Effector memory CD4-positive, alpha-beta T cell (primary cell): ENCODE measurements around the gene MAST1.
"Not testable (repeated sequence)": the region's sequence is repeated elsewhere in the genome, so short reads cannot be mapped to it uniquely, and the experiment has no call there.

ENCODE experiments used
- DNase-seq, 3 donors: peaks; one replicate each; pipeline ENCODE4 v3.0.0-alpha.2; 2020
- H3K27ac ChIP-seq: 2 replicates; pipeline ENCODE4 v1.7.0; 2013; ENCODE audit warnings: mild to moderate bottlenecking, low read length, moderate library complexity; ENCODE audit not compliant: insufficient read depth, poor library complexity, severe bottlenecking
- H3K27me3 ChIP-seq: replicated peaks from 2 replicates; pipeline ENCODE4 v1.7.0; 2013; ENCODE audit warnings: mild to moderate bottlenecking, low read length; ENCODE audit not compliant: insufficient read depth, control insufficient read depth, poor library complexity, severe bottlenecking
- H3K36me3 ChIP-seq: 2 replicates; pipeline ENCODE4 v1.7.0; 2013; ENCODE audit warnings: mild to moderate bottlenecking, low read length, moderate library complexity; ENCODE audit not compliant: control insufficient read depth, insufficient read depth
- H3K4me1 ChIP-seq: 2 replicates; pipeline ENCODE4 v1.7.0; 2013; ENCODE audit warnings: low read length, mild to moderate bottlenecking; ENCODE audit not compliant: control insufficient read depth, insufficient read depth, poor library complexity, severe bottlenecking
- H3K4me3 ChIP-seq: 2 replicates; pipeline ENCODE4 v1.7.0; 2013; ENCODE audit warnings: low read length, low read depth, mild to moderate bottlenecking; ENCODE audit not compliant: insufficient read depth, poor library complexity, severe bottlenecking
- H3K9me3 ChIP-seq: 2 replicates; pipeline ENCODE4 v1.7.0; 2013; ENCODE audit warnings: mild to moderate bottlenecking, low read length, moderate library complexity; ENCODE audit not compliant: control insufficient read depth

Gene MAST1

DNA sequence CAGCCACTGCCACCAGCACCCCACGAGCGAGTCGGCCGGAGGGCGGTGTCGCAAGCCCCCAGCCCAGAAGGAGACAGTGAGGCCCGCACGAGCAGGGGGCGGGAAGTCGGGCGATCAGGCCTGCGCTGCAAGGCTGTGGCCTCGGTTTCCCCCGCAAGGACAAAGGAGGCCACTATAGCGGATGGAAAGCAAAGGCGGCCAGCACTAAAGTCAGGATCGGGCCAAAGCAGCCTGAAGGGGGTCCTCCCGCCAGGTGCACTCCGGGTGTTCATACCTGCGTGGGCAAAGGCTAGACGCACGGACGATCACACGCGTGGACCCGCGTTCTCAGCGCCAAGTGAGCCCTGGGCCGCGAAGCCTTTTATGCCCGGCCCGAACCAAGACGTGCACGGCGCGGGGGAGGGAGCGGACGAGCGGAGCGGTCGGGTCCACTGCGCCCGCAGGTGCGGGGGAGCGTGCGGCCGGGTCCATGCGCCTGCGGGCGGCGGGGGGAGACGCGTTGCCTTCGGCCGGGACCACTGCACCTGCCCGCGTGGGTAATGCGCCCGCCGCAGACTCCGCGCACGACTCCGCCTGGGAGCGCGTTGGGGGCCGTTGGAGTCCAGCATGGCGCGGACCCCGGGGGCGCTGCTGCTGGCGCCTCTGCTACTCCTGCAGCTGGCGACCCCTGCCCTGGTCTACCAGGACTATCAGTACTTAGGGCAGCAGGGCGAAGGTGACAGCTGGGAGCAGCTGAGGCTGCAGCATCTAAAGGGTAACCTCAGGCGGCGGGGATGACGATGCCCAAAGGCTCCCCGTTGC is 36.6 kb upstream of the MAST1 start, which contains the start of the genes PRDX2 and THSD8:
Gene PRDX2 (minus strand): TSS at position 335 of the 801 bp plus-strand sequence. CDS start 539 bp downstream, outside the sequence.
Gene THSD8 (plus strand): TSS at position 604 of the 801 bp plus-strand sequence. CDS start 3 bp downstream, at position 607.
- peak within 1 kb of the TSS; percentile 80 for H3K4me3 ChIP-seq
- peaks cover 34% of the 10 kb centered on the region for H3K4me1 ChIP-seq
- peak; percentile 46 to 59 (median 50) for DNase-seq
- H3K27me3 ChIP-seq = no peaks in the 10 kb centered on the region
- no peaks in the 10 kb centered on the region for H3K9me3 ChIP-seq
- peaks cover 6% of the 10 kb centered on the region for H3K36me3 ChIP-seq
- H3K27ac ChIP-seq = peak within 1 kb of the TSS; percentile 60

DNA sequence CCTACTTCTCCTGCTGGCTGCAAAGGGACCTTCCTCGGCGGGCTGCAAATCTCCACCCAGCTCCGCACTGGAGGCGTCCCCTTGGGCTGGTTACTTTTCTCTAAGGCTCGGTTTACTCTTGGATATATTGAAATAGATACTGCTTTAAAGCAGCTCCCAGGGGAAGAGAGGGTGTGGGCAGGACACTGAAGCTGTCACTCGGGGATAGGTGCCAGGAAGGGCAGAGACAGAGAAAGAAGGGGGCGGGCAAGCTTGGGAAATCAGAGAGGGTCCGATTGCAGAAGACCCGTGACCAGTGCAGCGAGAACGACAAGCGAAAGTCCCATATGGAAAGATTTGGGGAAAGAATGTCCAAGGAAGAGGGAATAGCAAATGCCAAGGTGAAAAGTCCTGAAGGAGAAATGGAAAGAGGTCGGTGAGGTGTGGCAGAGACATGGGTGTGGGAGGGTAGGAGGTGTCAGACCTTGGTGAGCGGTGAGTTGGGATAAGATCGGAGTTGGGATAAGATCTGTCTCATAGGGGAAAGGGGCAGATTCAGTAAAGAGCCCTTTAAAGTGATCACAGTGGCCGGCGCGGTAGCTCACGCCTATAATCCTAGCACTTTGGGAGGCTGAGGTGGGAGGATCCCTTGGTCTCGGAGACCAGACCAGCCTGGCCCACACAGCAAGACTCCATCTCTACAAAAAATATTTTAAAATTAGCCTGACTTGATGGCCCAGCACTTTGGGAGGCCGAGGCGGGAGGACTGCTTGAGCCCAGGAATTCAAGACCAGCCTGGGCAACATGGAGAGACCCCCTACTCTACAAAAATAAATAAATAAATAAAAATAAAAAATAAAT is 35.8 kb upstream of the MAST1 start:
- DNase-seq = no peak
- H3K27ac ChIP-seq = no peak overlapping the region
- H3K4me3 ChIP-seq = peak overlapping the region; percentile 80

DNA sequence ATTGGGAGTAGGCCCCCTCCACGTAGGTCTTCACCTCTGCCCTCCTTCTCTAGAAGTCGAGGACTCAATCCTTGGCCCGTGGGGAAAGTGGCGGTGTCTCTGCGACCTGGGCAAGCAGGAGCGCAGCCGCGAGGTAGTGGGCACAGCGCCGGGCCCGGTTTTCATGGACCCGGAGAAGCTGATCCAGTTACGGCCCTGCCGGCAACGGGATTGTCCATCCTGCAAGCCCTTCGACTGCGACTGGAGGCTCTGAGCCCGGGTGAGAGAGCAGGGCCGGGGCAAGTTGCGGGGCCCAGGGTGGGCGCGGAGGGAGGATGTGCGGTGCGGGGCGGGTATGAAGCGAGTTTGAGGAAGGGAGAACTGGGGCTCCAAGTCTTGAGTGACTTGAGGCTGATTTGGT is 34.3 kb upstream of the MAST1 start:
- no peaks in the 10 kb centered on the region for H3K27me3 ChIP-seq
- H3K4me3 ChIP-seq = no peak overlapping the region
- no peaks in the 10 kb centered on the region for H3K9me3 ChIP-seq
- H3K36me3 ChIP-seq = peaks cover 6% of the 10 kb centered on the region
- no peak for DNase-seq
- H3K27ac ChIP-seq = no peak overlapping the region
- H3K4me1 ChIP-seq = peaks cover 41% of the 10 kb centered on the region

More for the DNA sequence above, 35.8 kb upstream of the MAST1 start:
- H3K9me3 ChIP-seq = no peaks in the 10 kb centered on the region
- peaks cover 6% of the 10 kb centered on the region for H3K36me3 ChIP-seq
- H3K4me1 ChIP-seq = peaks cover 41% of the 10 kb centered on the region
- H3K27me3 ChIP-seq = no peaks in the 10 kb centered on the region

DNA sequence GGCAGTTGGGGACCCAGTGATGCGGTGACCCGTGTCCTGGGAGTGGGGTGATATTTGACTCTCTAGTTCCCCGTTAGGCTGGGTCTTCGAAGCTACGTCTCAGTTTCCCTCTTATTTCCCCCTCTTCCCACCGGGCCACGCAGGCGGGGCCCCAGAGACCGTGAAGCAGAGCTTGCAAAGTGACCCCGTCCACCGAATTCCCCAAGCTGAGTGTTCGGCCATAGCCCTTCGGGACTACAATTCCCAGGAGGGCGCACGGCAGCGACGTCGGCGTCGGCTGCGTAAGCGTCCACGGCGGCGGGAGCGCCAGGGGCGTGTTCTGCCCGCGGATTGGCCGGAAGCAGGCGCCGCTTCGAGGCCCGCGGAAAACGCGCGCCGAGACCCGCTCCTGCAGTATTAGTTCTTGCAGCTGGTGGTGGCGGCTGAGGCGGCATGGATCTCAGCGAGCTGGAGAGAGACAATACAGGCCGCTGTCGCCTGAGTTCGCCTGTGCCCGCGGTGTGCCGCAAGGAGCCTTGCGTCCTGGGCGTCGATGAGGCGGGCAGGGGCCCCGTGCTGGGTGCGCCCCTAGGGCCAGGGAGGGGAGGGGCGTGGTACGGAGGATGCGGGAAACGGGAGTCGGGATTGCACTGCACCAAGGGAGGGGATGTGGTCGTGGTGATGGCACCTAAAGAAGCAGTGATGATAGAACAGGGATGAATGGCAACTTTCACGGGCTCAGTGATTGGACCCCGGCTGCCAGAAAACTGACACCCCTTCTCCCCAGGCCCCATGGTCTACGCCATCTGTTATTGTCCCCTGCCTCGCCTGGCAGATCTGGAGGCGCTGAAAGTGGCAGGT is 31.9 kb upstream of the MAST1 start, which contains the start of gene RNASEH2A:
Gene RNASEH2A (plus strand): TSS at position 343 of the 840 bp plus-strand sequence. CDS start 90 bp downstream, at position 433.
- Histone ChIP-seq H3K4me1 (peaks cover 25% of the 10 kb centered on the region), H3K27ac (peak within 1 kb of the TSS; percentile 43), H3K9me3 (no peaks in the 10 kb centered on the region), H3K27me3 (no peaks in the 10 kb centered on the region), H3K36me3 (peaks cover 5% of the 10 kb centered on the region), H3K4me3 (peak within 1 kb of the TSS; percentile 49)
- DNase-seq = peak; percentile 68 to 76 (median 76)

DNA sequence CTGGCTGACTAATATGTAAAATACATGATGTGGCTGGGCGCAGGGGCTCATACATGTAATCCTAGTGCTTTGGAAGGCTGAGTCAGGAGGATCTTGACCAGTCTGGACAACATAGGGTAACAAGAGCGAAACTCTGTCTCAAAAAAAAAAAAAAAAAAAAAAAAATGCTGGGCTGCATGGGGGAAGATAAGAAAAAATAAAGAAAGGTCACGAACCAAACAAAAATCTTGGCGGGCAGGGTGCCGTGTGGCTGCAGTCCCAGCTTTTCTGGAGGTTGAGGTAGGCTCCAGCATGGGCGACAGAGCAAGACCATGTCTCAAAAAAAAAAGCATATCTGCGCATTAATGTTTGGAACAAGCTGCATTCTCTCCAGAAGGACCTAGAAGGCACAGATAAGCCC is 23.2 kb upstream of the MAST1 start:
- no peaks in the 10 kb centered on the region for H3K4me1 ChIP-seq
- no peaks in the 10 kb centered on the region for H3K9me3 ChIP-seq
- H3K27me3 ChIP-seq = no peaks in the 10 kb centered on the region
- no peak overlapping the region for H3K4me3 ChIP-seq
- no peak for DNase-seq
- H3K36me3 ChIP-seq = peaks cover 6% of the 10 kb centered on the region
- no peak overlapping the region for H3K27ac ChIP-seq

DNA sequence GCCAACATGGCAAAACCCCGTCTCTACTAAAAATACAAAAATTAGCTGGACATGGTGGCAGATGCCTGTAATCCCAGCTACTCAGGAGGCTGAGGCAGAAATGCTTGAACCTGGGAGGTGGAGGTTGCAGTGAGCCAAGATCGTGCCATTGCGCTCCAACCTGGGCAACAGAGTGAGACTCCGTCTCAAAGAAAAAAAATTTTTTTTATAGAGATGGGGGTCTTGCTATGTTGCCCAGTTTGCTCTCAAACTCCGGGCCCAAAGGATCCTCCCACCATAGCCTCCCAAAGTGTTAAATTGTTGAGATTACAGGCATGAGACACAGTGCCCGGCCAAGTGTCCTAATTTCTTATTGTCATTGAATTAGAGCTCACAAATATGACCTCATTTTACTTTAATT is 21.1 kb upstream of the MAST1 start:
- H3K4me1 ChIP-seq, H3K9me3 ChIP-seq, DNase-seq, H3K27ac ChIP-seq, H3K36me3 ChIP-seq, H3K4me3 ChIP-seq, H3K27me3 ChIP-seq: not testable (repeated sequence)

DNA sequence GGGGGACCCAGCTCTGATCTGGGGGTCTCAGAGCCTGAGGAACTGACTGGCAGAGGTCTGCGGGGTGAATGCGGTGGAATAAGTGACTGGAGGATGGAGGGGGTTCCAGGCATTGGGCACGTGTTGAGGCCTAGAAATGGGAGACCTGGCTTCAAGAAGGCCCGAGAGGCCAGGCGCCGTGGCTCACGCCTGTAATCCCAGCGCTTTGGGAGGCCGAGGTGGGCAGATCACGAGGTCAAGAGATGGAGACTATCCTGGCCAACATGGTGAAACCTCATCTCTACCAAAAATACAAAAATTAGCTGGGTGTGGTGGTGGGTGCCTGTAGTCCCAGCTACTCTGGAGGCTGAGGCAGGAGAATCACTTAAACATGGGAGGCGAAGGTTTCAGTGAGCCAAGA is 20.5 kb upstream of the MAST1 start:
- H3K4me3 ChIP-seq, DNase-seq, H3K27ac ChIP-seq, H3K9me3 ChIP-seq, H3K4me1 ChIP-seq, H3K36me3 ChIP-seq, H3K27me3 ChIP-seq: not testable (repeated sequence)

DNA sequence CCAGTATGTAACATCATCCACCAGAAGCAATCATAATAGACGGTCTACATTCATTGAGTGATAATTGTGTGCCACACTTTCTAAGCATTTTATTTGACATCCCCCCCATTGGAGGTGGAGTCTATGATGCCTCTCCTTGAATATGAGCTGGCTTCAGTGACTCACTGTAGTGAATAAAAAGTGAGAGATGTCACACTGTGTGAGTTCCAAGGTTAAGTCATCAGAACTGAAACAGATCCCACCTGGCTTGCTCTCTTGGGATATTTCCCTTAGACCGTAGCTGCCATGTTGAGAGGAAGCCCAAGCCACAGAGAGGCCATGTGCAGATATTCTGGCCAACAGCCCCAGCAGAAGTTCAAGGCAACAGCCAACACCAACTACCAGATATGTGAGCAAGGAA is 16.6 kb upstream of the MAST1 start:
- Histone ChIP-seq H3K36me3 (no peaks in the 10 kb centered on the region), H3K4me1 (no peaks in the 10 kb centered on the region), H3K27ac (no peak overlapping the region), H3K4me3 (no peak overlapping the region), H3K9me3 (no peaks in the 10 kb centered on the region), H3K27me3 (peaks cover 12% of the 10 kb centered on the region)
- no peak for DNase-seq

DNA sequence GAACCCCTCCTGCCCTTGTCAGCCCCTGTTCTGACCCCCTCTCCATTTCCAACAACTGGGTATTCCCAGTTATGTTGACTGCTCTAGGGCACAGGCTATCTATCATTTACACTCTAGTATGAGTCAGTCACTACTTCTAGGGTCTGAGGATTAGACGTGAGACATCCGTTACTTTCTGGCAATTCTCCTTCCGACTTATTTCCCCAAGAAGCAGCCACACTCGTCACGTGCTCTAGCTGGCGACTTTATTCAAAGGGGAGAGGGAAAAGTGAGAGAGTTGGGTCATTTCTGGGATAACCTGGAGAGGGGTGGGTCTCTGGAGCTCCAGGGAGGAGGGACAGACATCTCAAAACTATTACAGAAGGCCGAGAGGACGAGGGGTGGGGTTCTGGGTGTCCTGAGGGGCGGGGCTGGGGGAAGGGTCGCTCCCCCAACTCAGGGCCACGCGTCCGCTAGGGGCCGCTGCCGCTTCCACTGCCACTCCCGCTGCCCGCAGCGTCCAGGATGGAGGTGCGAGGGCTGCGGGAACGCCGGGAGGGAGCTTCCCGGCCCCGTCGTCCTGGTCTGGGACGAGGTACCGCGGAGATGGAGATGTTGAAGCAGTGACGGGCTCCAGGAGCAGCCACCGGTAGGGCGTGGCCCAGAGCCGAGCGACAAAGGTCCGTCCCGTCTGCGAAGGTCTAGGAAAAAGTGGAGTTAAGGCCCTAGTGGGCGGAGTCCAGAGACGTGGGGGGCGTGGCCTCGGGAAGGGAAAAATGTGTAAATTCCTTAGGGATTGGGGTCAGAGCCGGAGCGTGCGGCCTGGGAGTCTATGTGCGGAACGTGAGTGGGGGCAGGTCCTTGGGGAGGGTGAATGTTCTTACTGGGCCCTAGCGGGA is 12.8 kb upstream of the MAST1 start:
- Histone ChIP-seq H3K27ac (no peak overlapping the region), H3K27me3 (peaks cover 36% of the 10 kb centered on the region), H3K9me3 (no peaks in the 10 kb centered on the region), H3K4me3 (no peak overlapping the region), H3K36me3 (no peaks in the 10 kb centered on the region), H3K4me1 (no peaks in the 10 kb centered on the region)
- DNase-seq = no peak
